Activated CD4-positive, alpha-beta memory T cell treated with anti-CD3 and anti-CD28 coated beads for 36 hours (primary cell): ENCODE measurements around the gene CARM1. TPM values are rescaled to one million over a fixed set of nuclear protein-coding genes. Genes with fewer than 3 reads are reported as not detected.
A peak's percentile ranks its signal among the peaks of the same experiment; 100 is the strongest.
"Not testable (repeated sequence)": the region's sequence is repeated elsewhere in the genome, so short reads cannot be mapped to it uniquely, and the experiment has no call there.

Experiments
- CTCF ChIA-PET: fragments of 350-600 bp; sonication (Branson Sonifier 250); formaldehyde crosslinking; loops from one replicate; lab custom pipeline; 2021; ENCODE audit warnings: antibody characterized with exemption, inconsistent platforms; lab: Charles Lee
- POLR2A ChIA-PET: fragments of 350-600 bp; sonication (Branson Sonifier 250); formaldehyde crosslinking; loops from one replicate; lab custom pipeline; 2021; ENCODE audit warnings: antibody characterized with exemption; lab: Charles Lee
- DNase-seq: peaks from one replicate; pipeline ENCODE4 v3.0.0-alpha.2; 2020
- H3K27ac Mint-ChIP-seq: one replicate; pipeline ENCODE4 v1.8.0; 2021; ENCODE audit warnings: mixed read lengths
- H3K27me3 Mint-ChIP-seq: one replicate; pipeline ENCODE4 v1.8.0; 2021; ENCODE audit warnings: mixed read lengths
- H3K36me3 Mint-ChIP-seq: one replicate; pipeline ENCODE4 v1.8.0; 2021; ENCODE audit warnings: mixed read lengths
- H3K4me1 Mint-ChIP-seq: one replicate; pipeline ENCODE4 v1.8.0; 2021; ENCODE audit warnings: low read depth, mixed read lengths
- H3K4me3 Mint-ChIP-seq: one replicate; pipeline ENCODE4 v1.8.0; 2021; ENCODE audit warnings: mild to moderate bottlenecking, mixed read lengths
- H3K9me3 Mint-ChIP-seq: one replicate; pipeline ENCODE4 v1.8.0; 2021; ENCODE audit warnings: mixed read lengths
- intact Hi-C: fragments of 100-400 bp; cut with micrococcal nuclease; formaldehyde crosslinking; loops from one replicate; pipeline ENCODE4 v1.15.1; 2023
- total RNA-seq, 2 experiments: library from RNA; stranded (reverse); gene quantifications; one replicate each; pipeline ENCODE4 v1.2.3, GENCODE V29; 2021

The CARM1 gene
- total RNA-seq, 2 experiments from 2014 or later: 75.0 to 78.3 TPM

DNA sequence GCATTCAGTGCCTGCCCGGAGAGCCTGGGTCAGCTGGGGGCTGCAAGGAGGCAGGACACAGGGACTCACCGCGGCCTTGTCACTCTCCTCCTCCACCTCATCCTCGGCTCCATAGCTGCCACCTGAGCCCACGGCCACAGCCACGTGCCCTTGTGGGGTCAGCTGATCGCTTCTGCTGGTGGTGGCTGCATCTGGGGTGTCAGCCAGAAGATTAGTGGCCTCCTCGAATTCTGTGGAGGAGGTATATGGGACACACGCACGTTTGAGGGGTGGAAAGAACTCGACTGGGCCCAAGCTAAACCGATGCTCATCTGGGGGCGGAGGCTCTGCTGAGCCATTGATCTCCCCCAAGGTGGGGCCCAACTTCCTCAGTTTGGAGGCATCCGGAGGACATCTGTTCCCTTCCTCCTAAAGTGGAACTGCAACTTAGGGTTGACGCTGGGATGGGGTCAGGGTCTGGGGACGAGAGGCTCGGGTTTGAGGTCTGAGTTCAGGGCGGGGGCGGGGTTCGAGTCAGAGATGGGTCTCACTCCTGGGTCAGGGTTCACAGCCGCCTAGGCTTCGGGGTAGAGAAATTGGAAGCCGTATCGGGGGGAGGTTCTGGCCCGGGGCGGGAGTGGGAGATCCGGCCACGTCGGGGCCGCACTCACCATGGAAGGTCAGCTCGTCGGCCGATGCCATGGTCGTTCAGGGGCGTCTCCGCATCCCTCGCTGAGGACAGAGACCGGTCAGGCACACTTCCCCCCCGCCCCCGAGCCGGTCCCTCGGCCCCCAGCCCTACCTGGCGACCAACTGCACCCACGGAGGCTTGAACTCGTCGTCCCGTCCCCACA lies 56.6 kb downstream of the CARM1 start:
- H3K4me1 Mint-ChIP-seq: peaks cover 21% of the 10 kb centered on the region
- H3K27me3 Mint-ChIP-seq: no peaks in the 10 kb centered on the region
- CTCF ChIA-PET: interaction anchor here (1.2 to 1.9 kb wide), 3 partner anchors 8 to 108 kb away, joined by 3 to 10 read pairs (median 3); no protein-coding TSS in a partner anchor
- peaks cover 9% of the 10 kb centered on the region for H3K36me3 Mint-ChIP-seq
- H3K9me3 Mint-ChIP-seq: no peaks in the 10 kb centered on the region
- DNase-seq: peak; percentile 12
- intact Hi-C loops: loop anchor here (1.0 to 5.0 kb wide), 4 partner anchors 32 to 211 kb away; no protein-coding TSS in a partner anchor
- POLR2A ChIA-PET: no interaction called here
- H3K4me3 Mint-ChIP-seq: peak overlapping the region; percentile 92
- peak overlapping the region; percentile 81 for H3K27ac Mint-ChIP-seq

GRCh38 chr19:10928563-10929401 lies 57.4 kb downstream of the CARM1 start, which contains the start of the genes TIMM29 and YIPF2:
TIMM29 (plus strand) TSS chr19:10928811; CDS start chr19:10928823, 12 bp downstream.
YIPF2 (minus strand) TSS chr19:10928639; CDS start chr19:10928410, 229 bp downstream.
- Mint-ChIP-seq H3K9me3 (no peaks in the 10 kb centered on the region), H3K4me1 (peaks cover 21% of the 10 kb centered on the region), H3K36me3 (peaks cover 9% of the 10 kb centered on the region), H3K4me3 (peak within 1 kb of the TSS; percentile 92), H3K27me3 (no peaks in the 10 kb centered on the region), H3K27ac (peak within 1 kb of the TSS; percentile 81)
- ChIA-PET CTCF (interaction anchor here (0.7 to 1.9 kb wide), 3 partner anchors 8 to 57 kb away, joined by 3 to 10 read pairs (median 3); no protein-coding TSS in a partner anchor), POLR2A (no interaction called here)
- DNase-seq: peak; percentile 97
- intact Hi-C loops: loop anchor here (1.0 to 5.0 kb wide), 4 partner anchors 32 to 211 kb away; no protein-coding TSS in a partner anchor

- POLR2A ChIA-PET: no interaction called here
- H3K4me3 Mint-ChIP-seq: peak overlapping the region; percentile 92
- H3K9me3 Mint-ChIP-seq: no peaks in the 10 kb centered on the region
- intact Hi-C loops: loop anchor here (2.0 to 5.0 kb wide), 2 partner anchors 51 to 163 kb away; no protein-coding TSS in a partner anchor
- no peaks in the 10 kb centered on the region for H3K27me3 Mint-ChIP-seq
- H3K4me1 Mint-ChIP-seq: peaks cover 21% of the 10 kb centered on the region
- peak overlapping the region; percentile 18 for H3K27ac Mint-ChIP-seq
- peaks cover 7% of the 10 kb centered on the region for H3K36me3 Mint-ChIP-seq
- CTCF ChIA-PET: interaction anchor here (0.7 to 4.4 kb wide), 4 partner anchors 12 to 93 kb away, joined by 3 to 34 read pairs (median 3); partner anchors contain the start of gene TMED1
- peak; percentile 22 for DNase-seq
Measured at GRCh38 chr19:10929402-10929794, 58.0 kb downstream of the CARM1 start.

GRCh38 chr19:10935371-10936059 lies 64.2 kb downstream of the CARM1 start:
- peaks cover 3% of the 10 kb centered on the region for H3K36me3 Mint-ChIP-seq
- no peaks in the 10 kb centered on the region for H3K27me3 Mint-ChIP-seq
- no peaks in the 10 kb centered on the region for H3K9me3 Mint-ChIP-seq
- intact Hi-C loops: loop anchor here (2.0 to 10.0 kb wide), 2 partner anchors 101 to 199 kb away; no protein-coding TSS in a partner anchor
- no peak overlapping the region for H3K4me3 Mint-ChIP-seq
- POLR2A ChIA-PET: interaction anchor here (0.6 kb wide), 2 partner anchors 192 to 547 kb away, joined by 3 to 4 read pairs; no protein-coding TSS in a partner anchor
- no peak overlapping the region for H3K27ac Mint-ChIP-seq
- CTCF ChIA-PET: interaction anchor here (1.1 to 4.3 kb wide), 17 partner anchors 8 to 218 kb away, joined by 3 to 27 read pairs (median 6); partner anchors contain the start of genes CARM1, DNM2 and YIPF2
- H3K4me1 Mint-ChIP-seq: peaks cover 5% of the 10 kb centered on the region
- DNase-seq: no peak

DNA sequence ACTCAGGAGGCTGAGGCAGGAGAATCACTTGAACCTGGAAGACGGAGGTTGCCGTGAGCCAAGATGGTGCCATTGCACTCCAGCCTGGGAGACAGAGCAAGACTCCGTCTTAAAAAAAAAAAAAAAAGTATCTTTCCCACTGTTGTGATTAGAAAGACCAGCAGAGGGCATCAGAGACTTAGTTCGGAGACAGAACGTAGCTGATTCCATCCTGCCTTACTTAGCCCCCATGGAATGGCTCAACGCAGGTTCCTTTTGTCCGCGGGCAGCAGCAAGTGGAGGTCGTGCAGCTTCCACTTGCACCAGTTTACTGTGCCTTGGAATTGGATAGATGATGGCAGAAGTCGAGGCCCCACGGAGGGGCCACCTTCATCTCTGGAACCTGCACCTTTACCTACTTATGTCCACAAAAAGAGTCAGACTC lies 65.3 kb downstream of the CARM1 start:
- intact Hi-C loops: loop anchor here (2.0 to 10.0 kb wide), 2 partner anchors 100 to 198 kb away; no protein-coding TSS in a partner anchor
- Mint-ChIP-seq H3K4me1 (peaks cover 2% of the 10 kb centered on the region), H3K4me3 (peak overlapping the region; percentile 12), H3K27ac (no peak overlapping the region), H3K9me3 (no peaks in the 10 kb centered on the region), H3K36me3 (no peaks in the 10 kb centered on the region), H3K27me3 (no peaks in the 10 kb centered on the region)
- CTCF ChIA-PET: interaction anchor here (0.6 to 4.3 kb wide), 34 partner anchors 9 to 797 kb away, joined by 3 to 27 read pairs (median 4); partner anchors contain the start of genes CARM1, DNM2 and YIPF2
- POLR2A ChIA-PET: interaction anchor here (0.7 kb wide), 2 partner anchors 27 to 176 kb away, joined by 3 read pairs; no protein-coding TSS in a partner anchor
- DNase-seq: peak; percentile 29

- not testable (repeated sequence) for DNase-seq, H3K9me3 Mint-ChIP-seq, H3K27me3 Mint-ChIP-seq, H3K4me3 Mint-ChIP-seq, H3K36me3 Mint-ChIP-seq, H3K4me1 Mint-ChIP-seq, H3K27ac Mint-ChIP-seq
- ChIA-PET CTCF (interaction anchor here (0.6 to 3.8 kb wide), 29 partner anchors 9 to 1996 kb away, joined by 3 to 34 read pairs (median 4); no protein-coding TSS in a partner anchor), POLR2A (interaction anchor here (1.2 kb wide), 1 partner anchor 22 kb away, joined by 5 read pairs; no protein-coding TSS in a partner anchor)
- intact Hi-C loops: loop anchor here (2.0 to 5.0 kb wide), 2 partner anchors 21 to 41 kb away; no protein-coding TSS in a partner anchor
Measured at GRCh38 chr19:10941649-10942048, 70.3 kb downstream of the CARM1 start.

DNA sequence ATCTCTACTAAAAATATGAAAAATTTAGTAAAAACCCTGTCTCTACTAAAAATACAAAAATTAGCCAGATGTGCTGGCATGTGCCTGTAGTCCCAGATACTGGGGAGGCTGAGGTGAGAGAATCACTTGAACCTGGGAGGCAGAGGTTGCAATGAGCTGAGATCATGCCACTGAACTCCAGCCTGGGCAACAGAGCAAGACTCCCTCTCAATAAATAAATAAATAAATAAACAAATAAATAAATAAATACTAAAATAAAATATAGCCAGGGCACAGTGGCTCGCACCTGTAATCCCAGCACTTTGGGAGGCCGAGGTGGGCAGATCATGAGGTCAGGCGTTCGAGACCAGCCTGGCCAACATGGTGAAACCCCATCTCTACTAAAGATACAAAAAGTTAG lies 72.1 kb downstream of the CARM1 start:
- H3K4me1 Mint-ChIP-seq, H3K9me3 Mint-ChIP-seq, H3K36me3 Mint-ChIP-seq, POLR2A ChIA-PET, DNase-seq, H3K4me3 Mint-ChIP-seq, H3K27ac Mint-ChIP-seq, H3K27me3 Mint-ChIP-seq: not testable (repeated sequence)
- CTCF ChIA-PET: interaction anchor here (3.8 kb wide), 1 partner anchor 92 kb away, joined by 32 read pairs; no protein-coding TSS in a partner anchor
- intact Hi-C loops: loop anchor here (2.0 to 5.0 kb wide), 2 partner anchors 19 to 39 kb away; no protein-coding TSS in a partner anchor

- Mint-ChIP-seq H3K27me3 (no peaks in the 10 kb centered on the region), H3K27ac (no peak overlapping the region), H3K4me1 (no peaks in the 10 kb centered on the region), H3K9me3 (no peaks in the 10 kb centered on the region), H3K36me3 (no peaks in the 10 kb centered on the region), H3K4me3 (no peak overlapping the region)
- intact Hi-C loops: no loop called here
- DNase-seq: no peak
- POLR2A ChIA-PET: no interaction called here
- CTCF ChIA-PET: interaction anchor here (0.6 to 0.7 kb wide), 2 partner anchors 81 to 181 kb away, joined by 3 read pairs; no protein-coding TSS in a partner anchor
Measured at GRCh38 chr19:10945264-10945663, 73.9 kb downstream of the CARM1 start.

GRCh38 chr19:10946958-10947657 lies 75.8 kb downstream of the CARM1 start:
- H3K4me3 Mint-ChIP-seq: no peak overlapping the region
- intact Hi-C loops: no loop called here
- ChIA-PET CTCF (interaction anchor here (0.6 kb wide), 1 partner anchor 93 kb away, joined by 3 read pairs; no protein-coding TSS in a partner anchor), POLR2A (no interaction called here)
- no peak overlapping the region for H3K27ac Mint-ChIP-seq
- H3K36me3 Mint-ChIP-seq: no peaks in the 10 kb centered on the region
- no peaks in the 10 kb centered on the region for H3K4me1 Mint-ChIP-seq
- DNase-seq: no peak
- H3K27me3 Mint-ChIP-seq: no peaks in the 10 kb centered on the region
- no peaks in the 10 kb centered on the region for H3K9me3 Mint-ChIP-seq

GRCh38 chr19:10952809-10953208 lies 81.5 kb downstream of the CARM1 start:
- Mint-ChIP-seq H3K36me3 (no peaks in the 10 kb centered on the region), H3K27me3 (no peaks in the 10 kb centered on the region), H3K4me3 (no peak overlapping the region), H3K4me1 (peaks cover 6% of the 10 kb centered on the region), H3K27ac (no peak overlapping the region), H3K9me3 (no peaks in the 10 kb centered on the region)
- intact Hi-C loops: no loop called here
- CTCF ChIA-PET: interaction anchor here (1.2 kb wide), 1 partner anchor 11 kb away, joined by 3 read pairs; no protein-coding TSS in a partner anchor
- DNase-seq: no peak
- POLR2A ChIA-PET: no interaction called here
